Body of pancreas (tissue), 4 donors: ENCODE measurements around the gene KIT.

Experiments
- CTCF ChIP-seq, 7 experiments: fragments of 450-650 bp in 4 of 7; fragments of 200-600 bp in 3 of 7; sonication (generic) in 3 of 7; IDR thresholded peaks; one replicate each; pipeline ENCODE4 v1.5.1; 2016 to 2019; ENCODE audit warnings: antibody characterized with exemption in 7 of 7
- POLR2A ChIP-seq, 3 donors: fragments of 450-650 bp; IDR thresholded peaks; one replicate each; pipeline ENCODE4 v1.6.1; 2016; ENCODE audit warnings: antibody characterized with exemption in 3 of 3, mild to moderate bottlenecking in 2 of 3

GRCh38 chr4:54685810-54686209 is 28.1 kb downstream of the KIT start:
- no peak for TF ChIP-seq CTCF (IDR thresholded peaks at IDR 0.05)
- no peak for TF ChIP-seq POLR2A (IDR thresholded peaks at IDR 0.05)
